Measurements from ENCODE around the gene SIMC1.
"Not testable (repeated sequence)": the region's sequence is repeated elsewhere in the genome, so short reads cannot be mapped to it uniquely, and the experiment has no call there.

SIMC1 gene

GRCh38 chr5:176237971-176238644, at the start of gene SIMC1:
Gene SIMC1, plus strand, starts transcription at chr5:176238424. Its CDS starts 85 bp downstream, at chr5:176238509.
- not testable (repeated sequence) for H3K27me3 Mint-ChIP-seq (ENCODE audit: low read depth); H3K9me3 Mint-ChIP-seq; H3K36me3 Mint-ChIP-seq (ENCODE audit: low read depth); H3K4me1 Mint-ChIP-seq (ENCODE audit: low read depth)
- Mint-ChIP-seq H3K27ac (peak within 1 kb of the TSS; percentile 72), H3K4me3 (peak within 1 kb of the TSS; percentile 69)

GRCh38 chr5:176188506-176189193, 49.6 kb upstream of the SIMC1 start:
- Mint-ChIP-seq H3K4me1 (ENCODE audit: low read depth) (no peaks in the 10 kb centered on the region), H3K36me3 (ENCODE audit: low read depth) (no peaks in the 10 kb centered on the region), H3K9me3 (no peaks in the 10 kb centered on the region), H3K27me3 (ENCODE audit: low read depth) (peaks cover 10% of the 10 kb centered on the region), H3K4me3 (no peak overlapping the region), H3K27ac (no peak overlapping the region)

- Mint-ChIP-seq H3K27ac (no peak overlapping the region), H3K9me3 (no peaks in the 10 kb centered on the region), H3K4me3 (no peak overlapping the region), H3K36me3 (ENCODE audit: low read depth) (no peaks in the 10 kb centered on the region), H3K27me3 (ENCODE audit: low read depth) (peaks cover 5% of the 10 kb centered on the region), H3K4me1 (ENCODE audit: low read depth) (no peaks in the 10 kb centered on the region)
Measured at GRCh38 chr5:176189857-176190256, 48.4 kb upstream of the SIMC1 start.

GRCh38 chr5:176190886-176191755, 47.1 kb upstream of the SIMC1 start:
- Mint-ChIP-seq H3K27ac (no peak overlapping the region), H3K9me3 (no peaks in the 10 kb centered on the region), H3K4me3 (no peak overlapping the region), H3K4me1 (ENCODE audit: low read depth) (no peaks in the 10 kb centered on the region), H3K27me3 (ENCODE audit: low read depth) (peaks cover 9% of the 10 kb centered on the region), H3K36me3 (ENCODE audit: low read depth) (no peaks in the 10 kb centered on the region)

DNA sequence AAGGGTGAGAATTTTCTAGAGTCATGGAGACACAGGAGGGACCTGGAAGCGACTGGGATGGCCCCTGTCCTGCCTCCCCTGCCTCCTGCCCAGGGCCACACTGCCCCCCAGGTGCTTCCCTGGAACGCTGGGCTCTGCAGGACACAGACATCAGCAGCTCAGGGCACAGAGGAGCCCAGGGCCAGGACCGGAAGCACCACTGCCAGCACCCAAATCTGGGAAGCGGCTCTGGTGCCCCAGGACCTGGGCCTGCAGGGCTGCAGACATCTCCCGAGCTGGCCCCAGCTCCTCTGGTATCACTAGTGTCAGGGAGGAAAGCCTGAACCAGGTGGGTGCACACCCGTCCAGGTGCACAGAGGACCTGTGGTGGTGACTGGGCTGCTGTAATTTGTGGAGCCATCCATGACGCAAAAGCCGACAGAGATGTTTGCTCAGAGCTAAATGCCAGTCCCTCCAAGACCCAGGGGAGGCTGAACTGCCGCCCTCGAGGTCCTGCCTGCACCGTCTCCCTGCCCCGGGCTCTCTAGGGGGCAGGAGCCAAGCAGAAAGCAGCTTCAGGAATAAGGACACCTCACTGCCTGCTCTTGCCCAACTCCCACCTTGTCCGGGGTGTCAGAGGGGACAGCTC, 46.0 kb upstream of the SIMC1 start:
- Mint-ChIP-seq H3K9me3 (no peaks in the 10 kb centered on the region), H3K4me3 (no peak overlapping the region), H3K27ac (no peak overlapping the region), H3K27me3 (ENCODE audit: low read depth) (peaks cover 10% of the 10 kb centered on the region), H3K36me3 (ENCODE audit: low read depth) (no peaks in the 10 kb centered on the region), H3K4me1 (ENCODE audit: low read depth) (no peaks in the 10 kb centered on the region)

GRCh38 chr5:176192722-176193117, 45.5 kb upstream of the SIMC1 start:
- not testable (repeated sequence) for H3K27ac Mint-ChIP-seq; H3K4me1 Mint-ChIP-seq (ENCODE audit: low read depth); H3K9me3 Mint-ChIP-seq; H3K4me3 Mint-ChIP-seq; H3K36me3 Mint-ChIP-seq (ENCODE audit: low read depth)
- peaks cover 15% of the 10 kb centered on the region for H3K27me3 Mint-ChIP-seq (ENCODE audit: low read depth)

DNA sequence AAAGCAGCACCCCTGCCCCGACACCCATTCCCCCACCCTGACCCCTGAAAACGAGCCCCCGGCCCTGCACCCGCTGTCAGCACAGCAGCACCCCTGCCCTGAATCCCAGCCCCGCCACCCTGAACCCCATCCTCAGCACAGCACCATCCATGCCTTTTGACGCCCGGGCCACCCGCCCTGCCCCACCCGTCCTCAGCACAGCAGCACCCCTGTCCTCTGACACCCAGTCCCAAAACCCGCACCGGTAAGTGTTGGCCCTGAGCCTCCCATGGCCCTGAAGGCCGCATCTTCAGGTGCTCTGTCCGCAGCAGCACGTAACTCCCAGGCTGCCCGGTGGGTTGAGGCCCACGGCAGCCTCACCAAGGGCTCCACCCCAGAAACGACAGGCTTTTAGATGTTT, 44.6 kb upstream of the SIMC1 start:
- H3K27ac Mint-ChIP-seq; H3K9me3 Mint-ChIP-seq; H3K36me3 Mint-ChIP-seq (ENCODE audit: low read depth); H3K4me1 Mint-ChIP-seq (ENCODE audit: low read depth); H3K4me3 Mint-ChIP-seq: not testable (repeated sequence)
- peaks cover 15% of the 10 kb centered on the region for H3K27me3 Mint-ChIP-seq (ENCODE audit: low read depth)

- H3K4me1 Mint-ChIP-seq (ENCODE audit: low read depth); H3K36me3 Mint-ChIP-seq (ENCODE audit: low read depth); H3K27ac Mint-ChIP-seq; H3K9me3 Mint-ChIP-seq; H3K4me3 Mint-ChIP-seq: not testable (repeated sequence)
- H3K27me3 Mint-ChIP-seq (ENCODE audit: low read depth), result peaks cover 17% of the 10 kb centered on the region
Measured at GRCh38 chr5:176194238-176195083, 43.8 kb upstream of the SIMC1 start.

DNA sequence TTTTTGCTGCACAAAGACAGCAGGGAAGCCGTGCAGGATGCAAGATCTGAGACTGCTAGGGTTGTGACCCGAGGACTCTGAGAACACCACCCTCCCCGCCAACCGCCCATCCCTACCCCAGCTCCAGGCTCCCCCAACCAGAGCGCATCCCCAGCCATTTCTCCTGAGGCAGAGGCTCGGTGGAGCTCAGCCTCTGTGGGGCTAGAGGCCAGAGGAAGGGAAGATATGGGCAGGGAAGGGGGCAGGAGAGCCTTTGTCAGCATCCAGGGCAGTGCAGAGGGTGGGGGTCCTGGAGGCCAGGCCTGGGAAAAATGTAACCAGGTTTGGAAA, 43.2 kb upstream of the SIMC1 start:
- not testable (repeated sequence) for H3K27ac Mint-ChIP-seq; H3K36me3 Mint-ChIP-seq (ENCODE audit: low read depth); H3K4me1 Mint-ChIP-seq (ENCODE audit: low read depth); H3K9me3 Mint-ChIP-seq
- Mint-ChIP-seq H3K27me3 (ENCODE audit: low read depth) (peaks cover 23% of the 10 kb centered on the region), H3K4me3 (peak overlapping the region; percentile 21)

GRCh38 chr5:176195487-176196207, 42.6 kb upstream of the SIMC1 start:
- Mint-ChIP-seq H3K27me3 (ENCODE audit: low read depth) (peaks cover 27% of the 10 kb centered on the region), H3K4me3 (peak overlapping the region; percentile 21)
- H3K9me3 Mint-ChIP-seq; H3K36me3 Mint-ChIP-seq (ENCODE audit: low read depth); H3K4me1 Mint-ChIP-seq (ENCODE audit: low read depth); H3K27ac Mint-ChIP-seq: not testable (repeated sequence)

DNA sequence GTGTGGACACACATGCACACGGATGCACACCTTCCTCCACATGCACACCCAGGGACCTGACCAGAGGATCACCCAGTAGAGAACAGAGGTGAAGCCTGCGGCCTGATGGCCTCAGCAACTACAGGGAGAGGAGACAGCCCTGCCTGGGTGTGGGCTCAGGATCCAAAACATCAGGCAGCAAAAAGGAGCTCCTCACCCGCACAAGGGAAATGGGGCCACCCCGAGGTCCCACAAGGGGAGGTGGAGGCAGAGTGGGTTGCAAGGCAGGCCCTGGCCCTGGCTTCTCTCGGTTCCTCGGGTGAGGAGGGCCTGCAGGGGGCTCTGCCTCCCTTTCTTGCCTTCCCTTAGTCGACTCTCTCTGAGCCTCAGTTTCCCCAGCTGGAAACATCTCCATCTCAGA, 41.4 kb upstream of the SIMC1 start:
- not testable (repeated sequence) for H3K36me3 Mint-ChIP-seq (ENCODE audit: low read depth); H3K4me1 Mint-ChIP-seq (ENCODE audit: low read depth); H3K27ac Mint-ChIP-seq; H3K9me3 Mint-ChIP-seq; H3K4me3 Mint-ChIP-seq
- peaks cover 29% of the 10 kb centered on the region for H3K27me3 Mint-ChIP-seq (ENCODE audit: low read depth)

DNA sequence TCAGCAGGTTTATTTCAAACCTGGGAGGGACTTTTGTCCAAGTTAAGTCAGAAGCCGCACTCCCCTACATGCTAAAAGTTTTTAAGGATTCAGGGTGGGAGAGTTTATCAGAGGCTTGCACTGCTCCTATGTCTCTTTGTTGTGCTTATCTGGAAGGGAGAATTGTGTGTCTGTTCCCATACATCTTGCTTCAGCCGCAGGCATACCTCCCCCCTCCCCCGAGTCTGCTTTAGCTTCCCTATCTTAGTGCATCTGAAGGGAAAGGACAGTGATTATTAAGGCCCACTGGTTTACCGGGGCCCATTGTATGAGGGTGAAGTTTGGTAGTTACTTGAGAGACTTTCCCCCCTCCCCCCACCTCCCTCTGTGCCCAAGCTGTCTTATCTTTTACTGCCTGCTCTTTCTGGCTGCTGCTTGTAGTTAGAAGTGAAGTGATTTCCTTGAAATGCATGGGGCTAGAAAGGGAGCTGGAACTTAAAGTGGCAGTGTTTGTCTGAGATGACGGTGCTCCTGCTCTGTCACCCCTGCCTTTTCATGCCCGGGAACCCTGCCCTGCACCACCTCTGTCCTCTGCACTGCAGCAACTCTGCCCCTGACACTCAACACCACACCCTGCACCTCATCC, 40.9 kb upstream of the SIMC1 start:
- H3K27me3 Mint-ChIP-seq (ENCODE audit: low read depth), result peaks cover 31% of the 10 kb centered on the region
- H3K27ac Mint-ChIP-seq; H3K36me3 Mint-ChIP-seq (ENCODE audit: low read depth); H3K9me3 Mint-ChIP-seq; H3K4me1 Mint-ChIP-seq (ENCODE audit: low read depth); H3K4me3 Mint-ChIP-seq: not testable (repeated sequence)

DNA sequence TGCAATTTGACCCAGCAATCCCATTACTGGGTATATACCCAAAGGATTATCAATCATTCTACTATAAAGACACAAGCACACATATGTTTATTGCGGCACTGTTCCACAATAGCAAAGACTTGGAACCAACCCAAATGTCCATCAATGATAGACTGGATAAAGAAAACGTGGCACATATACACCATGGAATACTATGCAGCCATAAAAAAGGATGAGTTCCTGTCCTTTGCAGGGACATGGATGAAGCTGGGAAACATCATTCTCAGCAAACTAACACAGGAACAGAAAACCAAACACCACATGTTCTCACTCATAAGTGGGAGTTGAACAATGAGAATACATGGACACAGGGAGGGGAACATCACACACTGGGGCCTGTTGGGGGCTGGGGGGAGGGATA, 39.9 kb upstream of the SIMC1 start:
- not testable (repeated sequence) for H3K4me3 Mint-ChIP-seq; H3K4me1 Mint-ChIP-seq (ENCODE audit: low read depth); H3K36me3 Mint-ChIP-seq (ENCODE audit: low read depth); H3K27ac Mint-ChIP-seq; H3K9me3 Mint-ChIP-seq
- H3K27me3 Mint-ChIP-seq (ENCODE audit: low read depth), result peaks cover 29% of the 10 kb centered on the region

Measured in T-helper 1 cell treated with Interleukin-12 subunit alpha and Interleukin-12 subunit beta and Interleukin-4 antibody, amounts not matched to agents 30 μg/mL and 1 μg/mL, for 36 hours (primary cell).